ENCODE data around the gene POMGNT1.

POMGNT1 gene

DNA sequence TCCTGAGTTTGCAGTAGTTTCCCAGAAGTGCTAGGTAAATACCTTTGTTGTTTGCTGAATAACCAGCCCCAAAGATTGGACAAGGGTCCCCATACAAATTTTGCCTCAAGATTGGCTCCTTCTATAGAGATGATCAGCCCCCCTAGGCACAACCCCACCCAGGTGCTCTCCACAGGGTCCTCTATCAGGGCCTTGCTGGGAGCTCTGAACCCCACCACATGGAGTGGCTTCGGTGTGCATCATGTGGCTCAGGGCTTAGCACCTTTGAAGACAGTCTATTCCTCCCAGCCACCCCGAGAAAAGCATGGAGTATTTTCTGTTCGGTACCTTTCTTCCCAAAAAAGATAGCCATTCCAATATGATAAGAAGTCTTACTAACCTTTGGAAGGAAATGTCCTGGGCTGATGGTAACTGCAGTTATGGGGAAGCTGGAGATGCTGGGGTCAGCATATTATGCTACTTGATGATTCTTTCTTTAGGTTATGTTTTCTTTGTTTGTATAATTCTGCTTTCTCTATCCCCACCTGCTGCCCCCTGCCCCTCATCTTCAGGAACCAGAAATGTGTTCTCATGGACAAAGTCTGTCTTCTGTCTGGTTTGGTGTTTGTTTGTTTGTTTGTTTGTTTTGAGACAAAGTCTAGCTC, 28.3 kb downstream of the POMGNT1 start:
- TF ChIP-seq, protein P1, sequence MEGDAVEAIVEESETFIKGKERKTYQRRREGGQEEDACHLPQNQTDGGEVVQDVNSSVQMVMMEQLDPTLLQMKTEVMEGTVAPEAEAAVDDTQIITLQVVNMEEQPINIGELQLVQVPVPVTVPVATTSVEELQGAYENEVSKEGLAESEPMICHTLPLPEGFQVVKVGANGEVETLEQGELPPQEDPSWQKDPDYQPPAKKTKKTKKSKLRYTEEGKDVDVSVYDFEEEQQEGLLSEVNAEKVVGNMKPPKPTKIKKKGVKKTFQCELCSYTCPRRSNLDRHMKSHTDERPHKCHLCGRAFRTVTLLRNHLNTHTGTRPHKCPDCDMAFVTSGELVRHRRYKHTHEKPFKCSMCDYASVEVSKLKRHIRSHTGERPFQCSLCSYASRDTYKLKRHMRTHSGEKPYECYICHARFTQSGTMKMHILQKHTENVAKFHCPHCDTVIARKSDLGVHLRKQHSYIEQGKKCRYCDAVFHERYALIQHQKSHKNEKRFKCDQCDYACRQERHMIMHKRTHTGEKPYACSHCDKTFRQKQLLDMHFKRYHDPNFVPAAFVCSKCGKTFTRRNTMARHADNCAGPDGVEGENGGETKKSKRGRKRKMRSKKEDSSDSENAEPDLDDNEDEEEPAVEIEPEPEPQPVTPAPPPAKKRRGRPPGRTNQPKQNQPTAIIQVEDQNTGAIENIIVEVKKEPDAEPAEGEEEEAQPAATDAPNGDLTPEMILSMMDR (IDR thresholded peaks at IDR 0.05; ENCODE audit: low read depth, low read length): no peak
- DNase-seq (ENCODE audit: extremely low read depth, low read depth): no peak

DNA sequence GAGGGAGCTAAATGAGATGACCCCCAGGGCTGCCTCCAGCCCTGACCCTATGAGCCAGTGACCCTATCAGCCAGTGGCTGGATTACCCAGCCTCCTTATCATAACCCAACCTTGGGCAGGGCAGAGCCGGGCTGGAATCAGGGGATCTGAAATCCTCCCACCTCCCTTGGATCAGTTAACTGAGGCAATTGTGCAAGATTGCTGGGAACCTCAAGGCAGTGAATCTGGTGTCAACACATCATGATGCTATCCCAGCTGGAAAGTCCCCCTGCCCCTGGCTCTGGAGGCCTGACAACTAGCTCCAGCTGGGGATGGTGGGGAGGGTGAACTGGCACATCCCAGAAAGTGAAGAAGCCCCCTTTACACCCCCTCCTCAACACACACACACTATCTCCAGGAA, 29.8 kb downstream of the POMGNT1 start:
- no peak for DNase-seq (ENCODE audit: extremely low read depth, low read depth)
- TF ChIP-seq, protein P1 (IDR thresholded peaks at IDR 0.05; ENCODE audit: low read depth, low read length): no peak

DNA sequence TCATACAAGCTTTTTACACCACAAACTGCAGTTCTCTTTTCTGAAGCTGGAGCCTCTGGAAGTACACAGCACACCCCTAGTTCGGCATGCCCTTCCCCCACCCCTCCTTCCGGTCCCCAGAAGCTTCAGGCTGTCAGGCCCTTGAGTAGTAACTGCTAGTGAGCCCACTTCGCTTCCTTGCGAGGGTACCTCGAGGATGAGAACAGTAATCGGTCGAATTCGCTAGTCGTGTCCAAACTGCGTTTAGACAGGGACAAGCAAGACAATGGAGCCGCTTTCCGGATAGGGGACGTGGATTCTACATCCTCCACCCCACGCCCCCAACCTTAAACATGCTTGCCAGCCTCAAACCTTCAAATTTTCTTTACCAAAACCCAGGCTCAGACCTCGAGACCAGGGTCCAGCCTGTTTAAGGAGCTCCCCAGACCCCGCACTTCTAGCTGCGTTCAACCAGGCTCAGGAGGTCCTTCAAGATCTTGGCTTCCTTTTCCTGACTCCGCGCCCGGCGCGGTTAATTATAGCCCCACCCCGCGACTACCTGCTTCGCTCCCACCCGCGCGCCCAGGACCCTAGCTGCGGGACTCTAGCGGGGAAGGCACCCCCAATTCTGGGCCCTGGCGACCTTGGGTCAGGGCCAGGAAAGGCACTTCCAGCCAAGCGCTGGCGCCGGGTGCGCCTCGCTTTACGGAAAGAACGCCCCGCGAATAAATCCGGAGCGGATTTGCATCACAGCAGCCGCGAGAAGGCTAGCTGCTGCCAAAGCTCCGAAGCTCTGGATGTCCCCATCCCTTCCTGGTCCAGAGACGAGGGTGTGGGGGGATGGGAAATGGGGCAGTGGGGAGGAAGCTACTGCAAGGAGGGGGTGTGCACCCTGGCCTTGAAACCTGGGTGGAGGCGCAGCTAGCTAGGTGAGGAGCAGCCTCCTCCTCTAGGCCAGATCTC, 31.4 kb downstream of the POMGNT1 start:
- TF ChIP-seq, protein P1 (IDR thresholded peaks at IDR 0.05; ENCODE audit: low read depth, low read length): no peak
- no peak for DNase-seq (ENCODE audit: extremely low read depth, low read depth)

DNA sequence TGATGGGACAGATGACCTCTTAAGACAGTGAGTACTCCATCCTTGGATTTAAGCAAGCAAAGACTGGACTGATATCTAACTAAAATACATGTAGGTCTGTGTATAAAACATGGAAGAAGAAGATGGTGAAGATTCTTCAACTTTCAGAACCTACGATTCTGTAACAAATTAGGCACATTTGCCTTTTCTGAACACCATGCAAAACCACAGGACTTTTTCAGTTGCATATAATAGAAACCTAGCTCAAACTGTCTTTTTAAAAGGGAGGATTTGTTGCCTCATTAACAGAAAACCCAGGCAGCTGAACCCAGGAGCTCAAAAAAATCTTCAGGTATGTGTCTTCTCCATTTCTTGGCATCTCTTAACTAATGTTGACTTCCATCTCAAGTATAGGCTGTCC, 38.0 kb downstream of the POMGNT1 start:
- TF ChIP-seq, protein P1 (IDR thresholded peaks at IDR 0.05; ENCODE audit: low read depth, low read length): no peak
- DNase-seq (ENCODE audit: extremely low read depth, low read depth): no peak

DNA sequence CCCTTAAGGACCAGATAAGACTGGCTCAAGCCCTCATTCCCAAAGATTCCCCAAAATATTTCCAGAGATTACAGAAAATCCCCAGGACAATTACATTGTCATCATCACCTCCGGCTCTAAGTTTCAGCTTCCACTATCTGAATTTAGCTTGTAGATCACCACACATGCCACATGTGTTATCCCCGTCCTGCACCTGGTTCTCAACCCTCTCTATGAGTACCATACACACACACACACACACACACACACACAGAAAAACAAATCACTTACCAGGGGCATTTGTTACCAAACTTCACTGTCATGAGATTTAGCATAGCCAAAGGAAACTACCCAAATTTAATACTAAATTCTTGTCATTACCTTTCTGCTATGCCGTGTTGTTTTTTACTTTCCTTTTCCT, 38.7 kb downstream of the POMGNT1 start:
- TF ChIP-seq, protein P1 (IDR thresholded peaks at IDR 0.05; ENCODE audit: low read depth, low read length): no peak
- no peak for DNase-seq (ENCODE audit: extremely low read depth, low read depth)

DNA sequence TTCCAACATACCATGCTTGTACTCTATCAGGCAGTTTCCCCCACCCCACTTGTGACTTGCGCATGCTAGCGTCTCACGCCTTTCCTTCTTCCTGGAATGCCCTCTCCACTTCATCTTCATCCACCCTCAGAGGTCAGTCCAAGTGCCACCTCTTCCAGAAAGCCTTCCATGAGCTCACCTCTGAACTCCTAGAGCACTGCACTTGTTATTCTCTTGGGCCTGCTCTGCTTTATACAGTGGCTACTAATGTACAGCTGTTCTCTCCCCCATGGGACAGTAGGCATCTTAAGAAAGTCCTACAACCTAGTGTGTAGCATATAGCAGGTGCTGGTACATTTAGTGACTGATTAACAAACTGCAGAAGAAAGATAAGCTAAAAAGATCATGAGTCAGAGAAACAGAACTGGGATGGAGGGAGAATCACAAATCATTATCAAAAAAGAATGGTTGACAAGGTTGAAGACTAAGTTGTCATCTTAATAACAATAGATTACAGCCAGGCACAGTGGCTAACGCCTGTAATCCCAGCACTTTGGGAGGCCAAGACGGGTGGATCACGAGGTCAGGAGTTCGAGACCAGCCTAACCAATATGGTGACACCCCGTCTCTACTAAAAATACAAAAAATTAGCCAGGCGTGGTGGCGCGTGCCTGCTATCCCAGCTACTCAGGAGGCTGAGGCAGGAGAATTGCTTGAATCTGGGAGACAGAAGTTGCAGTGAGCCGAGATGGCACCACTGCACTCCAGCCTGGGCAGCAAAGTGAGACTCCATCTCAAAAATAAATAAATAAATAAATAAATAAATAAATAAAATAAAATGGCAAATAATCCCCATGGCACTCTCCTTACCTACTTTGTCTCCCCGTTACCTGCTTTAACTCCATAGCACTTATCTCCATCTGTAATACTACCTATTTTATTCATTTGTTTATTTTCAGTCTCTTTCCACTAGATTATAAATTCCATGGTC, 39.6 kb downstream of the POMGNT1 start:
- no peak for DNase-seq (ENCODE audit: extremely low read depth, low read depth)
- TF ChIP-seq, protein P1 (IDR thresholded peaks at IDR 0.05; ENCODE audit: low read depth, low read length): no peak
